C4-2B (cell line): Measurements from ENCODE around the gene CENPX.

ENCODE experiments used
- ZFX ChIP-seq: fragments of 450-650 bp; IDR thresholded peaks from 2 replicates; pipeline ENCODE4 v1.6.1; 2017
- TF ChIP-seq, protein P1 (sequence below): fragments of 450-650 bp; conservative IDR thresholded peaks from 2 replicates; pipeline ENCODE4 v1.5.1; 2017; ENCODE audit warnings: mild to moderate bottlenecking

DNA sequence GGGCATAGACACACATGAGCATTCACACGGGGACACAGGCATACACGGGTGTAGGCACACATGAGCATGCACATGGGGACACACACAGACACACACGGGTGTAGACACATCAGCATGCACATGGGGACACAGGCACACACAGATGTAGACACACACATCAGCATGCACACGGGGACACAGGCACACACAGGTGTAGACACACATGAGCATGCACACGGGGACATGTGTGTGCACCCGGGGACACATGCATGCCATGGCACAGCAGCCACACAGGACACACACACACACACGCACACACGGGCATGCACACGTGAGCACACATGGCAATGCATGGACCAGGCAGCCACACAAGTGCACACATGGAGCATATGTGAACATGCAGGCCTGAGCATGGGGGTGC, 20.0 kb upstream of the CENPX start:
- TF ChIP-seq, protein P1, sequence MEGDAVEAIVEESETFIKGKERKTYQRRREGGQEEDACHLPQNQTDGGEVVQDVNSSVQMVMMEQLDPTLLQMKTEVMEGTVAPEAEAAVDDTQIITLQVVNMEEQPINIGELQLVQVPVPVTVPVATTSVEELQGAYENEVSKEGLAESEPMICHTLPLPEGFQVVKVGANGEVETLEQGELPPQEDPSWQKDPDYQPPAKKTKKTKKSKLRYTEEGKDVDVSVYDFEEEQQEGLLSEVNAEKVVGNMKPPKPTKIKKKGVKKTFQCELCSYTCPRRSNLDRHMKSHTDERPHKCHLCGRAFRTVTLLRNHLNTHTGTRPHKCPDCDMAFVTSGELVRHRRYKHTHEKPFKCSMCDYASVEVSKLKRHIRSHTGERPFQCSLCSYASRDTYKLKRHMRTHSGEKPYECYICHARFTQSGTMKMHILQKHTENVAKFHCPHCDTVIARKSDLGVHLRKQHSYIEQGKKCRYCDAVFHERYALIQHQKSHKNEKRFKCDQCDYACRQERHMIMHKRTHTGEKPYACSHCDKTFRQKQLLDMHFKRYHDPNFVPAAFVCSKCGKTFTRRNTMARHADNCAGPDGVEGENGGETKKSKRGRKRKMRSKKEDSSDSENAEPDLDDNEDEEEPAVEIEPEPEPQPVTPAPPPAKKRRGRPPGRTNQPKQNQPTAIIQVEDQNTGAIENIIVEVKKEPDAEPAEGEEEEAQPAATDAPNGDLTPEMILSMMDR, result no peak
- TF ChIP-seq ZFX, result no peak
